GM21423 (cell line): ENCODE data around the gene HNF1A.
"Not testable (repeated sequence)": the region's sequence is repeated elsewhere in the genome, so short reads cannot be mapped to it uniquely, and the experiment has no call there.

ENCODE experiments used
- ATAC-seq: cut with Tn5 transposase; IDR thresholded peaks from one replicate; pipeline ENCODE4 v1.9.1; 2021; ENCODE audit warnings: mild to moderate bottlenecking, moderate library complexity; ENCODE audit not compliant: unreplicated experiment

Gene HNF1A, protein sequence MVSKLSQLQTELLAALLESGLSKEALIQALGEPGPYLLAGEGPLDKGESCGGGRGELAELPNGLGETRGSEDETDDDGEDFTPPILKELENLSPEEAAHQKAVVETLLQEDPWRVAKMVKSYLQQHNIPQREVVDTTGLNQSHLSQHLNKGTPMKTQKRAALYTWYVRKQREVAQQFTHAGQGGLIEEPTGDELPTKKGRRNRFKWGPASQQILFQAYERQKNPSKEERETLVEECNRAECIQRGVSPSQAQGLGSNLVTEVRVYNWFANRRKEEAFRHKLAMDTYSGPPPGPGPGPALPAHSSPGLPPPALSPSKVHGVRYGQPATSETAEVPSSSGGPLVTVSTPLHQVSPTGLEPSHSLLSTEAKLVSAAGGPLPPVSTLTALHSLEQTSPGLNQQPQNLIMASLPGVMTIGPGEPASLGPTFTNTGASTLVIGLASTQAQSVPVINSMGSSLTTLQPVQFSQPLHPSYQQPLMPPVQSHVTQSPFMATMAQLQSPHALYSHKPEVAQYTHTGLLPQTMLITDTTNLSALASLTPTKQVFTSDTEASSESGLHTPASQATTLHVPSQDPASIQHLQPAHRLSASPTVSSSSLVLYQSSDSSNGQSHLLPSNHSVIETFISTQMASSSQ

DNA sequence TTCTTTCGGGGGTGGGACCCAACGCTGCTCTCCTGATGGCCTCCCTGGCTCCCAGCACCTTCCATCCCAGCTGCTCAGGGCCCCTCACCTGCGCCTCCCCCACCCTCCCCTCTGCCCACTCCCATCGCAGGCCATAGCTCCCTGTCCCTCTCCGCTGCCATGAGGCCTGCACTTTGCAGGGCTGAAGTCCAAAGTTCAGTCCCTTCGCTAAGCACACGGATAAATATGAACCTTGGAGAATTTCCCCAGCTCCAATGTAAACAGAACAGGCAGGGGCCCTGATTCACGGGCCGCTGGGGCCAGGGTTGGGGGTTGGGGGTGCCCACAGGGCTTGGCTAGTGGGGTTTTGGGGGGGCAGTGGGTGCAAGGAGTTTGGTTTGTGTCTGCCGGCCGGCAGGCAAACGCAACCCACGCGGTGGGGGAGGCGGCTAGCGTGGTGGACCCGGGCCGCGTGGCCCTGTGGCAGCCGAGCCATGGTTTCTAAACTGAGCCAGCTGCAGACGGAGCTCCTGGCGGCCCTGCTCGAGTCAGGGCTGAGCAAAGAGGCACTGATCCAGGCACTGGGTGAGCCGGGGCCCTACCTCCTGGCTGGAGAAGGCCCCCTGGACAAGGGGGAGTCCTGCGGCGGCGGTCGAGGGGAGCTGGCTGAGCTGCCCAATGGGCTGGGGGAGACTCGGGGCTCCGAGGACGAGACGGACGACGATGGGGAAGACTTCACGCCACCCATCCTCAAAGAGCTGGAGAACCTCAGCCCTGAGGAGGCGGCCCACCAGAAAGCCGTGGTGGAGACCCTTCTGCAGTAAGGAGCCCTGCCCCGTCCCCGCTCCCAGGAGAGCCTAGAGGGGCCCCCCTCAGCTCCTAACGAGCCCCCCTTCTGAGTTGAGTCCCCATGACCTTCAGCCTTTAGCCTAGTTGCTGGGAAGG is at the start of gene HNF1A:
TSS of gene HNF1A (plus strand) at position 248 of the 924 bp plus-strand sequence. CDS start at position 474, 226 bp downstream.
- no peak for ATAC-seq

DNA sequence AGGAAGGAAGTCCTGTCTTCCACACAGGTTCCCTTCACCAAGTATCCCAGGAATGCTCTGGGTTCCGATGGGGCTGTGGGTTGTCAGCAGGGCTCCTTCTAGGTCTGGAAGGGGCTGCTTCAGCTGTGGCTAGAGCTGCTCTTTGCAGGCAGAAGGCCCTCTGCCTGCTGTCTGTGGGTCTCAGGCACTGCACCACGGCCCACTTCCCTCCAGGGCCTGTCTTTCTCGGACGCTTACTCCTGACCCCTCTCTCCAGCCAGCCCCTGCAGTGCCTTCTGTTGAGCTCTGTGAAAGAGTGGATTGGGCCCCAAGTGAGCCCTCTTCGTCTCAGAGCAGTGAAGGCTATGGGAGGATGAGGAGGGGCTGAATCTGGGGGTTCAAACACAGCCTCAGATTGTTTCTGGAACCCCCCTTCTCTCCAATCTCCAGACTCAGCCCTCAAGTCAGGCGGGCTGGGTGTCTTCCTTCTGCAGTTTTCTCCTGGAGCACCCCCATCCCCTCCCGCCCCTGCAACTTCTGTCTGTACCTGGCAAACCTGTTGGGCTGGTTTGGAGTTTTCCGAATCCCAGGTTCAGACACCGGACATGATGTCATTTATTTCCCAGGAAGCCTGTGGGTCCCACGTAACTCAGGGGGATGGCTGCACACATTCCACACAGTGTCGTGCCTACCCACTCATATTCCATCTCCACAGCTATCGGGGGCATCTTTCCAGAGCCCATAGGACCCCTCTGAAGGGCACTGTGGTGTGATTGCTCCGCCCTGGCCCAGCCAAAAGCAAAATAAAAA is 49.3 kb upstream of the HNF1A start:
- ATAC-seq: no peak

DNA sequence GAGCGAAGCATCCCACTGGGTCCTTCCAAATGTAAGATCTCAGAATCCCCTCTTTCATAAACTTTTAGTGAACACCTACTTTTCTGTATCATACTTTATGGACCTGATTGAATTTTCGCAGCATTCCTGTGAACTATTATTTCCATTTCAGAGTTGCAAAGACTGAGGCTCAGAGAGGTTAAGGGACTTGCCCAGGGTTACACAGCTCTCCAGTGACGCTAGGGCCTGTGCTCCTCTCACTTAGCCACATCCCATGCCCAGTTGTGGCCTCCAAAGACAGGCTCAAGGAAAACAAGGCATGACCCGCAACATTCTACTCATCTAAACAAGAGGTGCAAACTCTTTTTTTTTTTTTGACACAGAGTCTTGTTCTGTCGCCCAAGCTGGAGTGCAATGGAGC is 48.3 kb upstream of the HNF1A start:
- ATAC-seq: no peak

DNA sequence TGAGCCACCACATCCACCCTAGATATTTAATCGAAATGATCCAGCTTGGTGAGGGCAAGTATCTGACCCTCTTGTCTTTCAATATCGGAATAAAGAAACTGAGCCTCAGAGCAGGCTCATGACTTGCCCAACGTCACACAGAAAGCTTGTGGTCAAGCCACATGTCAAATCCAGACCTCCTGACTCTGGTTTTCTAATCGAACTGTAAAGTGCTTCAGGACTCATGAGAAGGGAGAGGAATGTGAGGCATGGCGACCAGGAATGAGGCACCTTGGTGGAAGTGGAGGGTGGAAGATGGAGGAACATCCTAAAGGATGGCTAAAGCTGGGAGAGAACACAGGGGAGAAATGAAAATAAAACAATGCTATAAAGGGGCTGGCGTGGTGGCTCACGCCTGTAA is 46.3 kb upstream of the HNF1A start:
- ATAC-seq: no peak

DNA sequence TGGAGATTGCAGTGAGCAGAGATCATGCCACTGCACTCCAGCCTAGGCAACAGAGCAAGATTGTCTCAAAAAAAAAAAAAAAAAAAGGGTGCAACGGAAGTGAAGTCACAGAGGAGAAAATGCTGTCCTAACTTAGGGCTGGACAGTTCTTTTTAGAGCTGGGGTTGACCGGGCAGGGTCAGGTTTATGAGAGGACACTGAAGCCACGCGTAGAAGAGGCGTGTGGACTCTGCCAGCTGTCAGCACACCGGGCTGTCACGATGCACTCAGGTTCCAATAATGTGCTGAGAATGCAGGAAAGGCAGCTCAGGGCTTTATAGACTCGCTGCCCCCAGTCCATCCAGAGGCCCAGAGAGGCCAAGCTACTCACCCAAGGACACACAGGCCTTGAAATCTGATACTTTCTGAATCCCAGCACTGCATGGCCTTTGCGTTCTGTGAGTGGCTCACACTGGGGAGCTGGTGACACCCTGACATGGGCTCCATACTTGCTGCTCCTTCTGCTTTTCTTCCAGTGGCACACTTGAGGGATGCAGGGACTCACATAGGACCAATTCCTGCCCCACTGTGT is 45.3 kb upstream of the HNF1A start:
- no peak for ATAC-seq

DNA sequence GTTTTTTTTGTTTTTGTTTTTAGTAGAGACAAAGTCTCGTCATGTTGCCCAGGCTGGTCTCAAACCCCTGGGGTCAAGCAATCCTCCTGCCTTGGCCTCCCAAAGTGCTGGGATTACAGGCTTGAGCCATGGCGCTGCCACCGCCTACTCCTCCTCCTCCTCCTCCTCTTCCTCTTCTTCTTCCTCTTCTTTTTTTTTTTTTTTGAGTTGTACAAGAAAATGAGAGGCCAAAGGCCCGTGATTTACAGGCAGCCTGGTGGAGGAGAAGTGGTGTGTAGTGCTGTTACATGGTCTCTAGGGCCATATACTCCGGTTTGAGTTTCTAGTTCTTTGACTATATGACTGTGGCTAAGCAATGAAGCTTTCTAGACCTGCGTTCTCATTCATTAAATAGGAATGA is 44.6 kb upstream of the HNF1A start:
- no peak for ATAC-seq

DNA sequence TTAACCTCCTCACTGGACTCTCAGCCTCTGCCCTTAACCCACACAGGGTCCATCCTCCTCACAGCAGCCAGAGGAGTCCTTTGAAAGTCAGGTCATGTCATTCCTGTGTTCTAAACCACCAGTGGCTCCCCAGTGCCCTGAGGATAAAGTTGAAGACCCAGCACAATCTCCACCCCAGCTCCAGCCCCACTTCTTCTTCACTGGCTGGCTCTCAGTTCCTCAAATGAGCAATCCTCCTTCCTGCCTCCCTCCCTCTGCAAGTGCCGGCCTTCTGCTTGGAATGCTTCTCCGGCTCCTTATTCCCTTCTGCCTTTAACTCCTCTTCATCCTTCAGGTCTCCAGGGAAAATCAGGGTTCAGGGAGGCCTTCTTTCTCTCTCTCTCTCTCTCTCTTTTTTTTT is 42.1 kb upstream of the HNF1A start:
- ATAC-seq: no peak

DNA sequence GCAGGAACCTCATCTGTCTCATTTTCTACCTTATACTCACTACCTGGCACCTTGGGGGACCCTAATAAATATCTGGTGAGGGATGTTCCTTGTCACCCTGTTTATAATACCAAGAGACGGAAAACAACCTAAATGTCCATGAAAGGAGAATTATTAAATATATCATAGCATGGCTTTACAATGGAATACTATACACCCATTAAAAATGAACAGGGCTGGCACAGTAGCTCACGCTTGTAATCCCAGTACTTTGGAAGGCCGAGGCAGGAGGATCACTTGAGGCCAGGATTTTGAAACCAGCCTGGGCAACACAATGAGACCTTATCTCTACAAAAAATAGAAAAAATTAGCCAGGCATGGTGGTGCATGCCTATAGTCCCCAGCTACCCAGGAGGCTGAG is 39.8 kb upstream of the HNF1A start:
- no peak for ATAC-seq

DNA sequence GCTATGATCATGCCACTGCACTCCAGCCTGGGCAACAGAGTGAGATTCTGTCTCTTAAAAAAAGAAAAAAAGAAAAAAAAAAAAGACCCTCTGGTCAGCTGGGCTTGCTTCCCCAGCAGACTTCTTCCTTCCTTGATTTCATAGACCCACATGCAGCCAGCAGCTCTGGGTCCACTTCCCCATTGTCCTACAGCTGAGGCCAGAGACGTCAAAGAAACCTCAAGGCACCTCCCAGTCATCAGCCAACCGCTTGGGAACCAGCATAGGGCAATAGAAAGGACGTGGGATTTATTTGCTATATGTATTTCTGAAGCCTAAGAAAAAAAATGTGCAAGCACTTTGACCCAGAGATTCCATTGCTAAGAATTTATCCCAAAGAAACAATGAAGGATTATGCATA is 38.8 kb upstream of the HNF1A start:
- no peak for ATAC-seq

DNA sequence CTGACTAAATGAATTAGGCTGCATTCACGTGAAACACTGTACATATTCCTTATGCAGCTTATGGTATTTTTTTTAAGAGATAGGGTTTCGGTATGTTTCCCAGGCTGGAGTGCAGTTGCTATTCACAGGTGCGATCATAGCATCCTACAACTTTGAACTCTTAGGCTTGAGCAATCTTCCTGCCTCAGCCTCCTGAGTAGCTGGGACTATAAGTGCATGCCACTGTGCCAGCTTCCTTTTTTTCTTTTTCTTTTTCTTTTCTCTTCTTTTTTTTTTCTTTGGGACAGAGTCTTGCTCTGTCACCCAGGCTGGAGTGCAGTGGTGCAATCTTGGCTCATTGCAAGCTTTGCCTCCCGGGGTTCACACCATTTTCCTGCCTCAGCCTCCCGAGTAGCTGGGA is 38.3 kb upstream of the HNF1A start:
- ATAC-seq: no peak

DNA sequence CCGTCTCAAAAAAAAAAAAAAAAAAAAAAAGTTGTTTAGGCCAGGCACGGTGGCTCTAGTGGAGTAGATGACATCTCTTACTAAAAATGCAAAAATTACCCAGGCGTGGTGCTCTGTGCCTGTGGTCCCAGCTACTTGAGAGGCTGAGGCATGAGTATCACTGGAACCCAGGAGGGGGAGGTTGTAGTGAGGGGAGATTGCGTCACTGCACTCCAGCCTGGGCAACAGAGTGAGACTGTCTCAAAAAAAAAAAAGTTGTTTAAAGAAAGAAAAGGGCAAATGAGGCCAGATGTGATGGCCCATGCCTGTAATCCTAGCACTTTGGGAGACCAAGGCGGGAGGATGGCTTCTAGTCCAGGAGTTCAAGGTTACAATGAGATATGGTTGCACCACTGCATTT is 37.5 kb upstream of the HNF1A start:
- ATAC-seq: no peak

DNA sequence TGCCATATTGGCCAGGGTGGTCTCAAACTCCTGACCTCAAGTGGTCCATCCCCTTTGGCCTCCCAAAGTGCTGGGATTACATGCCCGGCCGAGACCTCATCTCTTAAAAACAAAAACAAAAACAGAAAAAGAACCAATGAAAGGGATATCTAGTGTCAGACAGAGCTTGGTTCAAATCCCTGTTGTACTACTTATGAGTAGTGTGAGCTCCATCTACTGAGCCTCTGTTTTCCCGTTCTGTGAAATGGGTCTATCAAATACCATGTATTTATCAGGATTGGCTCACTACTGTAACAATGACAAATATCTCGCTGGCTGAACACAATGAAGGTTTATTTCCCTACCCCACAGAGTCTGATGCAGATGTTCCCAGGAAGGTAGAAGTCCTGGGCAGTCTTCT is 36.9 kb upstream of the HNF1A start:
- no peak for ATAC-seq

DNA sequence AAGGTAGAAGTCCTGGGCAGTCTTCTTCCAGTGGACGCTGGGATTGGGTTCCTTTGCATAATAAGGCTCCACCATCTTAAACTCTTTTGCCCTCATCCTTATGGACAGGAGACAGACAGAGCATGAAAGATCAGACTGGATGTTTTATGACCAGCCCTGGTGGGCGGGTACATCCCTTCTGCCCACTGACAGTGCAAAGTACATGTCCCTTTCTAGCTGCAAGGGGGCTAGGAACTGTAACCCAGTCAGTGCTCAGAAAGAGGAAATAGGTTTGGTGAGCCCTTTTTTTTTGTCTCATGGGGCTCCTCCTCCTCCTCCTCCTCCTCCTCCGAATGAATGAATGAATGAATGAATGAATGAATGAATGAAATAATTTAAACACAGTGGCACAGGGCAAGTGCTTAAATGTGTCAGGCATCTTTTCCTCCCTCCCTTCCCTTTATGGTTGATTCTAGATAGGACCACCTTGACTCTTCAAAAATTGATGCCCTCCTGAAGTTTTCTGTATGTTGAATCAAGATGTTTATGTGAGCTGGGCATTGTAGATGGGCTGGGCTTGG is 36.4 kb upstream of the HNF1A start:
- ATAC-seq: no peak

DNA sequence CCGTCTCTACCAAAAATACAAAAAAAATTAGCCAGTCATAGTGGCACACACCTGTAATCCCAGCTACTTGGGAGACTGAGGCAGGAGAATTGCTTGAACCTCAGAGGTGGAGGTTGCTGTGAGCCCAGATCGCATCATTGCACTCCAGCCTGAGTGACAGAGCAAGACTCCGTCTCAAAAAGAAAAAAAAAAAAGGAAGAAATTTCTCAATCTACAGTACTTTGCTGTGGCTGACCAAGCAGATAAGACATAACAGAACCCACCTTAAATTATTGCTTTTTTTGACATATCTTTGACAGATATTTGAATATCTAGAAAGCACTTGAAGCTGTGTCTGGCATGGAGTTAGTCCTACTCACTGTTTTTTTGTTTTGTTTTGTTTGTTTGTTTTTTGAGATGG is 34.9 kb upstream of the HNF1A start:
- ATAC-seq: no peak

DNA sequence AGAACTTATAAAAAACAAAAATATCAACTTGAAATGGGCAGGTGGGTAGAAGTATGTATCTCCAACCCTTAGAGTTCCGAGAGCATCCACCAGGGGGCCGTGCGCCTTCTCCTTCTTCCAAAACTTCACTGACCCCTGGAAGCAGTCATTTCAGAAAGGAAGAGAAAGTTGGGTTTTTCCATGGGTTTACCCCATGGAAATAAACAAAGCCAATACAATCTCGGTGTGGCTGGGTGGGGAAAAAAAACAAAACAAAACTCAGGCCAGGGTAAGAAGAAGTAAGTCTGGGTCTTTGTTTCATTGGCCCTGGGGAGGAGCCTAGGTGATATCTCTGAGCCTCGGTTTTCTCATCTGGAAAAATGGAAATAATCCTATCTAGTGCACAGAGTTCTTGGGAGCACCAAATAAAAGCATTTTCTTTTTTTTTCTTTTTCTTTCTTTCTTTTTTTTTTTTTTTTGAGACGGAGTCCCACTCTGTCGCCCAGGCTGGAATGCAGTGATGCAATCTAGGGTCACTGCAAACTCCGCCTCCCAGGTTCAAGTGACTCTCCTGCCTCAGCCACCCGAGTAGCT is 33.6 kb upstream of the HNF1A start:
- no peak for ATAC-seq

DNA sequence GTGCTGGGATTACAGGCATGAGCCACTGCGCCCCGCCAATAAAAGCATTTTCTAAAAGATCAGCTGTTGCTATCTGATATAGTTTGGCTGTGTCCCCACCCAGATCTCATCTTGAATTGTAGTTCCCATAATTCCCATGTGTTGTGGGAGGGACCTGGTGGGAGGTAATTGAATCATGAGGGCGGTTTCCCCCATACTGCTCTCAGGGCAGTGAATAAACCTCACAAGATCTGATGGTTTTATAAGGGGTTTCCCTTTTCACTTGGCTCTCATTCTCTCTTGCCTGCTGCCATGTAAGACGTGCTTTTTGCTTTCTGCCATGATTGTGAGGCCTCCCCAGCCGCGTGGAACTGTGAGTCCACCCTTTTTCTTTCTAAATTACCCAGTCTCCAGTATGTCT is 32.8 kb upstream of the HNF1A start:
- not testable (repeated sequence) for ATAC-seq

DNA sequence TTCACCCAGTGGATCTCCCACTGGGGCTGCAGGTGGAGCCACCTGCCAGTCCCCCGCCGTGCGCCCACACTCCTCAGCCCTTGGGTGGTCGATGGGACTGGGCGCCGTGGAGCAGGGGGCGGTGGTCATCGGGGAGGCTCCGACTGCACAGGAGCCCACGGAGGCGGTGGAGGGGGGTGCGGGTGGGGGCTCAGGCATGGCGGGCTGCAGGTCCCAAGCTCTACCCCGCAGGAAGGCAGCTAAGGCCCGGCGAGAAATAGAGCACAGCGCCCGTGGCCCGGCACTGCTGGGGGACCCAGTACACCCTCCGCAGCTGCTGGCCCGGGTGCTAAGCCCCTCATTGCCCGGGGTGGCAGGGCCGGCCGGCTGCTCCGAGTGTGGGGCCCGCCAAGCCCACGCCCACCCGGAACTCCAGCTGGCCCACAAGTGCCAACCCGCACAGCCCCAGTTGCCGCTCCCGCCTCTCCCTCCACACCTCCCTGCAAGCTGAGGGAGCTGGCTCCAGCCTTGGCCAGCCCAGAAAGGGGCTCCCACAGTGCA is 28.0 kb upstream of the HNF1A start:
- ATAC-seq: not testable (repeated sequence)

DNA sequence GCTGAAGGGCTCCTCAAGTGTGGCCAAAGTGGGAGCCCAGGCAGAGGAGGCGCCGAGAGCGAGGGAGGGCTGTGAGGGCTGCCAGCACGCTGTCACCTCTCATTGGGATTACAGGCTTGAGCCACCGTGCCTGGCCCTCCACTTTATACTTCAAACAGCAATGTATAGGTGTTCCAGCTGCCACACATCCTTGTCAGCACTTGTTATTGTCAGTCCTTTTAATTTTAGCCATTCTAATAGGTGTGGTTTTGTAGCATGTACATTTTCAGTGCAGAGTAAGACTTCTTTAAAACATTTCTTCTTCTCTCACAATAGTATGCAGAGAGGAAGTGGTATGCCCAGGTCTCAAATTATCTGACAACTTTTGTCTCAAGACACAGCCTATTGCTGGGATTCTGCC is 27.5 kb upstream of the HNF1A start:
- ATAC-seq: no peak

DNA sequence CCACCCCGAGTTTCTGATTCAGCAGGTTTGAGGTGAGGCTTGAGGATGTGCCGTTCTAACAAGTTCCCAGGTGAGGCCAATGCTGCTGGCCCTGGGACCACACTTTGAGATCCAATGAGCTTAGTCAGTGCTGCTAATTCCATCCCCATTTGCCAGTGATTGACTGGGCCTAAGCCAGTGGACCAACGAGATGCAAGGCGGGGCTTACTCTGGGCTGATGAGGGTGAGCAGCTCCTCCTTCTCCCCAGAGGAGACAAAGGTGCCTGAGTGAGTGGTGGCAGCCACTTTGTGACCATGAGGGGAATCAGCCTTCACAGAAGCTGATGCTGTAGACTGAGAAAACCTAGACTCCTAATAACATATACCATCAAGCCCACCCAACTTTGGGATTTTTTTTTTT is 23.1 kb upstream of the HNF1A start:
- no peak for ATAC-seq
